ENCODE results near the gene KIF20A.
"Not testable (repeated sequence)": the region's sequence is repeated elsewhere in the genome, so short reads cannot be mapped to it uniquely, and the experiment has no call there.

KIF20A gene

DNA sequence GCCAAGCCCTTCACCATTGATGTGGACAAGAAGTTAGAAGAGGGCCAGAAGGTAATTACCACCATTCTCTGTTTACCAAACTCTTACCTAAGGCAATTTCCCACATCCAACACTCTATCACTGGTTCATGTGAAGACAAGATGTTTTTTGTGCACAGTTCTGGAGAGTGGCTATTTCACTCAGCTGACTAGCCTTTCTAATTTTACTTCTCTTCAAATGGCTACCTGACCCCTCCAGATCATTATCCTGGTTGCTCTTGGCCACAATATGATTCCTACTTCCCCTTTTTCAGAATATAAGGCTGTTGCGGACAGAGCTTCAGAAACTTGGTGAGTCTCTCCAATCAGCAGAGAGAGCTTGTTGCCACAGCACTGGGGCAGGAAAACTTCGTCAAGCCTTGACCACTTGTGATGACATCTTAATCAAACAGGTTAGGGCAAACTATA lies 7.1 kb downstream of the KIF20A start:
- DNase-seq (ENCODE audit: low read depth), result no peak

DNA sequence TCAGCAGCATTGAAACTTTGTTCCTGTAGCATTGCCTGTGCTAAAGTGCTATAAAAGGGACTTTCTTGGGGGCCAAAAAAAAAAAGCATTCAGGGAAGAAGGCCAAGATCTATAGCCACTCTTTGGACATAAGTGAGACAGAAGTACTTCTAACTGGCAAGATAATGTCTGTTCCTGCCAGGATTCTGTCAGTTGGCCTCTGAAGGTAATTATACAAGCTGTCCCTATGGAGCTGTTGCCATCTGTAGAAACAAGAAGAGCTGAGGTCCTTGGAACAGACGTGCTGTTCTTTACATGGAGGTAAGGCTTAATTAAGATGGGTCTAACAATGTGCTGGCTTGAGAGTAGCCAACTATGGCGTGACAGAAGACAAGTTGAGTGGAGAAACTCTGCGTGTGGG lies 9.7 kb downstream of the KIF20A start:
- DNase-seq (ENCODE audit: low read depth), result no peak

DNA sequence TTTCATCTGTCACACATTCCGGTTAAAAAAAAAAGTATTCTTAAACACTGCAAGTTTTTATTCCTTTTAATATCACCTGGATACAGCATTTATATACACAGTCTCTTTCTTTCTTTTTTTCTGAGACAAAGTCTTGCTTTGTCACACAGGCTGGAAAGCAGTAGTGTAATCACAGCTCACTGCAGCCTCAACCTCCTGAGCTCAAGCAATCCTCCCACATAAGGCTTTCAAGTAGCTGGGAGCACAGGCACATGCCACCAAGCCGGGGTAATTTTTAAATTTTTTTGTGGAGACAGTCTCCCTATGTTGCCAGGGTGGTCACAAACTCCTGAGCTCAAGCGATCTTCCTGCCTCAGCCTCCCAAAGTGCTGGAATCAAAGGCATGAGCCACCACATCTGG lies 13.9 kb downstream of the KIF20A start:
- DNase-seq (ENCODE audit: low read depth), result no peak

DNA sequence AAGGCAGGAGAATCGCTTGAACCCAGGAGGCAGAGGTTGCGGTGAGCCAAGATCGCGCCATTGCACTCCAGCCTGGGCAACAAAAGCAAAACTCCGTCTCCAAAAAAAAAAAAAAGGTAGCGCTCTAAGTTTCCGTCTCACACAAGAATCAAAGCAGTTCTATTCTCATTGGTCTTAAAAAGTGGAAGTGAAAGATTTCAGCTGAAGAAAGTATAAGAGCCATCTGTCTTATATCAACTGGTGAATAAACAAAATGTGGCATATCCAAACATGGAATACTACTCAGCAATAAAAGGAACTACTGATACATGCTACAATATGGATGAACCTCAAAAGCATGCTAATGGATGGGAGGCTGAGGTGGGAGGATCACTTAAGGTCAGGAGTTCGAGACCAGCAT lies 14.9 kb downstream of the KIF20A start:
- DNase-seq (ENCODE audit: low read depth), result not testable (repeated sequence)

DNA sequence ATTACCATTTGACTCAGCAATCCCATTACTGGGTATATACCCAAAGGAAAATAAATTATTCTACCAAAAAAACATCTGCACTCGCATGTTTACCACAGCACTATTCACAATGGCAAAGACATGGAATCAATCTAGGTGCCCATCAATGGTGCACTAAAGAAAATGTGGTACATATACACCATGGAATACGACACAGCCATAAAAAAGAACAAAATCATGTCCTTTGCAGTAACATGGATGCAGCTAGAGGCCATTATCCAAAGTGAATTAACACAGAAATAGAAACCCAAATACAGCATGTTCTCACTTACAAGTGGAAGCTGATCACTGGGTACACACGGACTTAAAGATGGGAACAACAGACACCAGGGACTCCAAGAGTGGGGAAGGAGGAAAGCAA lies 32.1 kb downstream of the KIF20A start:
- no peak for DNase-seq (ENCODE audit: low read depth)

DNA sequence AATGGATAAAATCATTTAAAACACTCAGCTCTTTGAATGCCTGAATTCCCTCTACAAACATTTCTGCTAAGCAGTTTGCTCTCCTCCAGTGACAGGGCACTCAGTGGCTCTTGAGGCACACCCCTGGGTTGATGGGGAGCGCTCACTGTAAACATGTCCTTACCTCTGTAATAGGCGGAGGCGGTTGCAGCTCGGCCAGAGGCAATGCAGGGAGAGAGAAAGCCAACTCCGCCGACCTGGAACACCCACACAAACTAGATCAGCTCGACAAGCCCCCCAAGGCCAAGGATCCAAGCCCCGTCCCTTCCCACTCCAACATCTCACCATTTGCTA lies 33.9 kb downstream of the KIF20A start:
- no peak for DNase-seq (ENCODE audit: low read depth)

DNA sequence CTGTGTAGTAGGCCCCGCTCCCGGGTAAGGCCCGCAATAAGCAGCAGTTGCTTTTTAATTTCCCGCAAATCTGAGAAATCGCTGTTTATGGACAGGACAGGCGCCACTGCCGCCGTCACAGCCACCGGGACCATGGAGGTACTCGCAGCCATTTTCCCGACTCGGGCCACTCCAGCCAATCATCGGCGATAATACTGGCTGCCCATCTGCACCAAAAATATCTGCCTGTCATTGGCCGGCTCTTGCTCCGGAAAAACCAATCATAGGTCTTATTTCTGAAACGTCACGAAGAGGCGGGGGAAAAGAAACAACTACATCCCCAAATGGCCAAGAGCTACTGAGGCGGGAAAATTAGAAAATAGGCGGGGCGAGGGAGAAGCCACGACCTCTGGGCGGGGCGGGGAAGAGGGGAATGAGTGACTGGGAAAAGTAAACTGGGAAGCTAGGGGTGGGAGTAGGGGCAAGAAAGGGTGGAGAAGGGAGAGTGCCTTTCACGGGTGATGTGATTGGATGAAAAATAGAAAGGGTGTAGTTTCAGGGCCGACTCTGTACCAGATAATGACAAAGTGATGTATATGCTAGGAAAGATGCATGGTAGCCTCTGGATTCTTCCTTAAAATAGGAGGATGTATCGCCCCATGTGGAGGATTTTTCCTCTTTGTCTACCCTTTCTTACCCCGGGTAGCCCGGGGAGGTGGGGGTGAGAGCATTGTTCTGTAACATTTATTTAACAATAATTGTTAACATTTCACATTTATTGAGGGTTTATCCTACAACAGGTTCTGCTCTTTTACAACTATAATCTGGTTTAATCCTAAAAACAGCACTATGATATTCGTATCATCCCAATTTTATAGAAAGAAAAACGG lies 34.5 kb downstream of the KIF20A start, which contains the start of gene CDC23:
CDC23 (minus strand) TSS at position 163 of the 869 bp plus-strand sequence; CDS start at position 152, 11 bp downstream.
- DNase-seq (ENCODE audit: low read depth), result peak; percentile 68

DNA sequence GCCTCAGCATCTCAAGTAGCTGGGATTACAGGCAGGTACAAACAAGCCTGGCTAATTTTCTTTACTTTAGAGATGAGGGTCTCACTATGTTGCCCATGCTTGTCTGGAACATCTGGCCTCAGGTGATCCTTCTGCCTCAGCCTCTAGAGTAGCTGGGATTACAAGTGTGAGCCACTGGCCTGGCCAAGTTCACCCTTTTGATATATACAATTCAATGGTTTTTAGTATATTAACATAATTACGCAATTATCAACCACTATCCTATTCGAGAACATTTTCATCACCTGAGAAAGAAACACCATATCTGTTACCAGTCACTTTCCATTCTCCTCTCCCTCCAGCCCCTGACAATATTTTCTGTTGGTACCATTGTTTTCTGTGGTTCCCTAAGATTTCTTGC lies 37.9 kb downstream of the KIF20A start:
- DNase-seq (ENCODE audit: low read depth), result no peak

DNA sequence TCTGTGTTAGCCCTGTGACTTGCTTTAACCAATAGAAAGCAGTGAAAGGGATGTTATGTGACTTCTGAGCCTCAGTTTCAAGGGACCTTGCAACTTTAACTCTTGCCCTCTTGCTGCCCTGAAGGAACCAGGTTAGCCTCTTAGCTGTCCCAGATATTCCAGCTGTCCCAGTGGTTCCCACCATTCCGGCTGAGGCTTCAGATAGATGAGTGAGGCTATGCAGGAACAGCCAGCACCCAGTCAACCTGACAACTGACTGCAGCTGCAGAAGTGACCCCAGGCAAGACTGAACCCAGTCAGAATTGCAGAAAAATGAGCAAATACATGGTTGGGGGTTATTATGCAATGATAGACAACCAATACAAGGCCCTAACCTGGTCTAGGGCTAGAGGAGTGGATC lies 44.6 kb downstream of the KIF20A start:
- no peak for DNase-seq (ENCODE audit: low read depth)

DNA sequence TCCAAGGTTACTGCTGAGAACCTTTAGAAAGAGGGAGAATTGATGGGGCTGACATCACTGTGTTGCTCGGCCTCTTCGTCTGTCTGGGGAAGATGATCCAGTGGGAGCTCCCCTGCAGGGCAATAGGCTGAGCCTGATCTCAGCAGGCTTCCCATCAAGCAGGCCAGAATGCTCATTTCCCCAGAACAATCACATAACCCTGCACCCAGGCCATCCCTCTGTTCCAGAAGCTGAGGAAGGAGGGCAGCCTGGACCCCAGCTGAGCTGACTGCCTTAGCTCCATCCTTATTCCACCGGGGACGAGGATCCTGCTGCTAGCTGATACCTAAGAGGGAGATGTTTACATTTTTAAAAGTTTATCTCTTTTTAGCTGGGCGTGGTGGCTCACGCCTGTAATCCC lies 45.8 kb downstream of the KIF20A start:
- DNase-seq (ENCODE audit: low read depth), result no peak

DNA sequence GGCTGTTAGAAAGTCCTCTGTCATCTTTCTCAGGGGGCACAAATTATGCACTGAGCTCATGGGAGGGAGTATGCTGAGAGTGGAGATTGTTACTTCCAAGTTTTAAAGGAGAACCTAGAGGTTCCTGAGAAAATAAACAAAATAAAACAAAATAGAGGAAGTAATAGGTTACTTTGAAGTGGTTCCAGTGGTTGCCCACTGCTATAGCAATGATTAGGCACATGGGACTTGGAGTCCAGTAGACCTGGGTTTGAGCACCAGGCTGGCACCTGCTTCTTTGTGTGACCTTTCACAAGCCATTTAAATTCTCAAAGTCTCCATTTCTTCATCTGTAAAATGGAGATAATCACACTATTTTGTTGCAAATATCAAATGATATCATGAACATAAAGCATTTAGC lies 48.0 kb downstream of the KIF20A start:
- DNase-seq (ENCODE audit: low read depth), result no peak

DNA sequence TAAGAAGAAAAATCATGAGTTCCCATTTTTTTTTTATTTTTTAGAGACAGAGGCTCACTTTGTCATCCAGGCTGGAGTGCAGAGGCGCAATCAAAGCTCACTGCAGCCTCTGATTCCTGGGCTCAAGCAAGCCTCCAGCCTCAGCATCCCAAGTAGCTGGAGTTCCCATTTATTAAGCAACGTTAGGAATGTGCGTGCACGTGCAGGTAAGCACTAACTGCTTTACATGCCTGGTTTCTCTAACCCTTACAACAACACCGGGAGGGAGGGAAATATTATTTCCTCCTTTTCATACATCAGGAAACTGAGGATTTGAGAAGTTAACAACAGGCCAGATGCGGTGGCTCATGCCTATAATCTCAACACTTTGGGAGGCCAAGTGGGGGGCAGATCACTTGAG lies 50.5 kb downstream of the KIF20A start:
- no peak for DNase-seq (ENCODE audit: low read depth)

DNA sequence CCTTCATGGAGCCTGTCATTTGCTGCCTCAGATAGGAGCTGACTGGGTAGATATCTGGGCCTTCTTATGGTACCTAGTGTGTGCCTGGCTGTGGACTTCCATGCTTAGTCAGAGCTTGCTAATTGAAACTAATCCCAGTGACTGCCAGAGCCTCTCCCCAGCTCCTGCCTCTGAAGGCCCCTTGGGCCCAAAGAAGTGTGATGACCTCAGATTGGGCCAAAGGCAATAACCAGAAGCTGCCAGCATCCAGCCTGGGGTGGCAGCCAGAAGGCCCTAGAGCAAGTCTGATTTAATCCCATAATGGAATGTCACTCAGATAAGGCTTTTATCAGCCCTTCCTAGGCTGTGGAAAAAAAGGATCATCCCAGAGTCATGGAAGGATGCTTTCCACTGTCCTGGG lies 51.3 kb downstream of the KIF20A start:
- no peak for DNase-seq (ENCODE audit: low read depth)

DNA sequence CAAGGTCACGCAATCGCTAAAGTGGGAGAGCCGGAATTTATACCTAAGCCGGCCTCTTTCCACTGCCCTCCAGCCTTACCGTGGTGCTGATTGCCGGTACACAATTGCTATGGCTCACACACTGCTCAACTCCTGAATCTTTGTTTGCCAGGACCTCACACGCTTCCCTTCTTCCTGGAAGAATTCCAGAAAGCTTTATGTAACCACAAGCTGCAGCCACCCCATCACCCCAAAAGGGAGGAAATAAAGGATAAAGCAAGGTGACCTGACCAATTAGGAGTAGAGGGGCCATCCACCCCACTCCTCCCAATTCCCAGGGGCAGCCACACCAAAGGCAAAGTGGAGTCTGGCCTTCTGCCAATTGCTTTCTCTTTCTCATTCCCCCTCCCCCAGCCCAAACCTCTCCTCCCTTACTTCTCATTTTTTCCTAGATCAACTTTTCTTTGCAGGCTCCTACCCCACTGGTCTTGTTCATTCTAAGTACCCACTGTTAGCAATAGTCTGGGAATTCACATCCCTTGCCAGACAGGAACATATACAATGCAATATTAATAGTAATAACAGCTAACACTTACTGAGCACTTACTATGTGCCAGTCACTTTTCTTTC lies 52.2 kb downstream of the KIF20A start:
- DNase-seq (ENCODE audit: low read depth), result no peak

DNA sequence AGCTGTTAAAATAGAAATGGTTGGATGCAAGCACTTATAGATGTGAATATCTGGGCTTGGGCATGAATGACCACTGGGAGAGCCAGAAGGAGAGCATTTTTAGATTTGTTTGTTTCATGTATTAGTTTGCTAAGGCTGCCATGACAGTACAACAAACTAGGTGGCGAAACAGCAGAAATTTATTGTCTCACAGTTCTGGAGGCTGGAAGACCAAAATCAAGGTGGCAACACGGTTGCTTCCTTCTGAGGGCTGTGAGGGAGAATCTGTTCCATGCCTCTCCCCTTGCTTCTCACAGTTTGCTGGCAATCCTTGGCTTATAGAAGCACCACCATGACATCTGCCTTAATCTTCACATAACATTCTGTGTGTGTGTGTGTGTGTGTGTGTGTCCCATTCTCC lies 54.4 kb downstream of the KIF20A start:
- DNase-seq (ENCODE audit: low read depth), result no peak

DNA sequence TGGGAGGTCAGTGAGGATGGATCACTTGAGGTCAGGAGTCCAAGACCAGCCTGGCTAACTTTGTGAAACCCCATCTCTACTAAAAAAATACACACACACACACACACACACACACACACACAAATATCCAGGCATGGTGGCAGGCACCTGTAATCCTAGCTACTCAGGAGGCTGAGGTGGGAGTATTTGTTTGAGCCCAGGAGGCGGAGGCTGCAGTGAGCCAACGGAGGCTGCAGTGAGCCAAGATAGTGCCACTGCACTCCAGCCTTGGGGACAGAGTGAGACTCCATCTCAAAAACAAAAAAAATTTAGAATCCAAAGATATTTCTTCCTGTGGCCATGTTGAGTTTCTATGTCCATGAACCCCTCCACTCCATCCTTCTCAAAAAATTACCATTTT lies 55.7 kb downstream of the KIF20A start:
- DNase-seq (ENCODE audit: low read depth), result no peak

All from stimulated activated CD8-positive, alpha-beta memory T cell treated with anti-CD3 and anti-CD28 coated beads, Interleukin-7, amount 100 ng/mL, for 24 hours (primary cell).